ENCODE measurements around the gene SRF. TPM values are rescaled to one million over a fixed set of nuclear protein-coding genes. Genes with fewer than 3 reads are reported as not detected.

SRF gene
- total RNA-seq, 1 donor from 2014 or later = 15.0 TPM

DNA sequence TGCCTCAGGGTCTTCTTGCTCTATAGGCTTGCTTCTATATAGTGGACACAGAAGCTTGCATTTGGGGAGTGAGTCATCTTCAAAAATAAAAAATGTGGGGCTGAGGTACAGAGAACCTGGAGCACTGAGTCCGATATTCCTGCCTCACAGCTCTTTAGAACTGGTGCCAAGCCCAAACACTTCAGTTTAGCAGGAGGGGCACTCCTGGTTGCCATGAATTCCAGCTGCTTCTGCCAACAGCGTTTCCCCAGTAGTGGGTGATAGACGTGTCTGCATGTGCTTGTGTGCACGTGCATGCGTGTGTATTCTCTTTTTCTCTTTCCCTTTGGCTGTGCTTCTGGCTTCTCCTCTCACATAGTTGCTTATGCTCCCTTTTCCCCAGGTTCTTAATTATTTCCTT lies 46.3 kb downstream of the SRF start:
- Histone ChIP-seq H3K79me2 (ENCODE audit: low read depth) (no peaks in the 10 kb centered on the region), H3K36me3 (no peaks in the 10 kb centered on the region), H3K4me3 (no peak overlapping the region), H3K27ac (no peak overlapping the region), H3F3A (ENCODE audit: low read depth) (no peaks in the 10 kb centered on the region), H4K20me1 (ENCODE audit: low read depth) (no peaks in the 10 kb centered on the region), H3K9me3 (ENCODE audit: low read depth) (no peaks in the 10 kb centered on the region), H3K27me3 (no peaks in the 10 kb centered on the region), H3K9ac (no peak overlapping the region), H3K4me2 (no peak overlapping the region), H2AFZ (replicated peaks) (no peak overlapping the region), H3K4me1 (no peaks in the 10 kb centered on the region)
- TF ChIP-seq CTCF (IDR thresholded peaks at IDR 0.05) (no peak), EZH2 (IDR thresholded peaks at IDR 0.05) (no peak), EZH2phosphoT487 (IDR thresholded peaks at IDR 0.05) (no peak)
- Mint-ChIP-seq H3K36me3 (peaks cover 9% of the 10 kb centered on the region), H3K4me3 (no peak overlapping the region), H3K9me3 (no peaks in the 10 kb centered on the region), H3K4me1 (peaks cover 2% of the 10 kb centered on the region), H3K27ac (no peak overlapping the region), H3K27me3 (ENCODE audit: insufficient read depth, low read depth) (peaks cover 5% of the 10 kb centered on the region)
- no peak for DNase-seq (ENCODE audit: low spot score)

DNA sequence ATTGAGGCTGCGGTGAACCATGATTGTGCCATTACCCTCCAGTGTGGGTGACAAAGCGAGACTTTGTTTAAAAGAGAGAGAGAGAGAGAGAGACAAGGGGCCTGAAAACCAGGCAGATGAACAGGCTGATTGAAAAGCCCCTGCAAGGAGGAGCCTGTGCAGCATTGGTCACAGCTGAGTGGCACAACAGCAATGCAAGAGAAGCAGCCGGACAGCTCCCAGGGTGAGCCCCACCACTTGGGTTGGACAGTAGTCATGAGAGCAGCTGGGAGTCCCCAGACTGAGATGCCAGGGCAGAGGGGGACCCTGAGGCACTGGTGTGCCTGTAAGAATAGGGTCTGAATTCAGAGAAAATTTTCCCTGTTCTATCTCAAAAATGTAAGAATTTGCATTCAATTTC lies 48.0 kb downstream of the SRF start:
- no peak overlapping the region for H2AFZ ChIP-seq (replicated peaks)
- no peaks in the 10 kb centered on the region for H3K9me3 ChIP-seq (ENCODE audit: low read depth)
- H3K4me3 ChIP-seq = no peak overlapping the region
- H3K4me1 ChIP-seq = no peaks in the 10 kb centered on the region
- H3K4me2 ChIP-seq = no peak overlapping the region
- H3K36me3 ChIP-seq = no peaks in the 10 kb centered on the region
- Mint-ChIP-seq H3K9me3 (no peaks in the 10 kb centered on the region), H3K36me3 (peaks cover 13% of the 10 kb centered on the region), H3K4me3 (no peak overlapping the region), H3K27ac (no peak overlapping the region), H3K4me1 (peaks cover 2% of the 10 kb centered on the region), H3K27me3 (ENCODE audit: insufficient read depth, low read depth) (peaks cover 5% of the 10 kb centered on the region)
- no peaks in the 10 kb centered on the region for H3F3A ChIP-seq (ENCODE audit: low read depth)
- no peaks in the 10 kb centered on the region for H3K79me2 ChIP-seq (ENCODE audit: low read depth)
- no peaks in the 10 kb centered on the region for H3K27me3 ChIP-seq
- TF ChIP-seq CTCF (IDR thresholded peaks at IDR 0.05) (no peak), EZH2phosphoT487 (IDR thresholded peaks at IDR 0.05) (no peak), EZH2 (IDR thresholded peaks at IDR 0.05) (no peak)
- DNase-seq (ENCODE audit: low spot score) = no peak
- no peak overlapping the region for H3K27ac ChIP-seq
- no peak overlapping the region for H3K9ac ChIP-seq
- H4K20me1 ChIP-seq (ENCODE audit: low read depth) = no peaks in the 10 kb centered on the region

- Mint-ChIP-seq H3K36me3 (peaks cover 18% of the 10 kb centered on the region), H3K9me3 (no peaks in the 10 kb centered on the region), H3K4me1 (peaks cover 2% of the 10 kb centered on the region), H3K4me3 (no peak overlapping the region), H3K27ac (no peak overlapping the region), H3K27me3 (ENCODE audit: insufficient read depth, low read depth) (peaks cover 5% of the 10 kb centered on the region)
- H3K27me3 ChIP-seq = no peaks in the 10 kb centered on the region
- no peak overlapping the region for H3K4me2 ChIP-seq
- H3K79me2 ChIP-seq (ENCODE audit: low read depth) = no peaks in the 10 kb centered on the region
- no peak overlapping the region for H3K27ac ChIP-seq
- no peaks in the 10 kb centered on the region for H4K20me1 ChIP-seq (ENCODE audit: low read depth)
- H3K4me3 ChIP-seq = no peak overlapping the region
- TF ChIP-seq EZH2 (IDR thresholded peaks at IDR 0.05) (no peak), EZH2phosphoT487 (IDR thresholded peaks at IDR 0.05) (no peak), CTCF (IDR thresholded peaks at IDR 0.05) (no peak)
- H3K36me3 ChIP-seq = no peaks in the 10 kb centered on the region
- no peaks in the 10 kb centered on the region for H3F3A ChIP-seq (ENCODE audit: low read depth)
- H2AFZ ChIP-seq (replicated peaks) = no peak overlapping the region
- no peaks in the 10 kb centered on the region for H3K4me1 ChIP-seq
- H3K9ac ChIP-seq = no peak overlapping the region
- H3K9me3 ChIP-seq (ENCODE audit: low read depth) = no peaks in the 10 kb centered on the region
- DNase-seq (ENCODE audit: low spot score) = no peak
Observed at GRCh38 chr6:43219814-43220213, 48.7 kb downstream of the SRF start.
